Measurements from ENCODE around the gene PER2. TPM values are rescaled to one million over a fixed set of nuclear protein-coding genes. Genes with fewer than 3 reads are reported as not detected.

PER2 gene
- polyA plus RNA-seq, 4 donors = 2.2 to 16.5 (median 4.1) TPM

- no peak overlapping the region for H3K27ac ChIP-seq (ENCODE audit: low read depth in 1 of 3, low read length in 2 of 3)
- FAIRE-seq (no peak), DNase-seq (no peak)
- peaks cover 0 to 5% (median 0%) of the 10 kb centered on the region in 3 donors for H3K27me3 ChIP-seq (ENCODE audit: control insufficient read depth in 3 of 3, insufficient read depth in 3 of 3, low read length in 3 of 3)
- H3K4me1 ChIP-seq (ENCODE audit: control insufficient read depth in 3 of 3, insufficient read depth in 2 of 3, low read depth in 1 of 3, low read length in 2 of 3) = peaks cover 0 to 3% (median 0%) of the 10 kb centered on the region in 3 donors
- 84 to 87% (median 85%) methylated on average over 37 to 38 of the region's 38 CpGs for whole genome bisulfite sequencing, 3 donors
- no peak overlapping the region for H3K4me3 ChIP-seq (ENCODE audit: low read depth in 1 of 3, low read length in 3 of 3)
- no peaks in the 10 kb centered on the region for H3K9me3 ChIP-seq (ENCODE audit: control insufficient read depth in 2 of 2, insufficient read depth in 1 of 2, low read depth in 1 of 2, low read length in 1 of 2)
- peaks cover 0 to 9% (median 0%) of the 10 kb centered on the region in 3 donors for H3K36me3 ChIP-seq (ENCODE audit: control insufficient read depth in 3 of 3, insufficient read depth in 2 of 3, low read depth in 1 of 3, low read length in 3 of 3)
Observed at GRCh38 chr2:238225911-238226697, 62.3 kb downstream of the PER2 start.

DNA sequence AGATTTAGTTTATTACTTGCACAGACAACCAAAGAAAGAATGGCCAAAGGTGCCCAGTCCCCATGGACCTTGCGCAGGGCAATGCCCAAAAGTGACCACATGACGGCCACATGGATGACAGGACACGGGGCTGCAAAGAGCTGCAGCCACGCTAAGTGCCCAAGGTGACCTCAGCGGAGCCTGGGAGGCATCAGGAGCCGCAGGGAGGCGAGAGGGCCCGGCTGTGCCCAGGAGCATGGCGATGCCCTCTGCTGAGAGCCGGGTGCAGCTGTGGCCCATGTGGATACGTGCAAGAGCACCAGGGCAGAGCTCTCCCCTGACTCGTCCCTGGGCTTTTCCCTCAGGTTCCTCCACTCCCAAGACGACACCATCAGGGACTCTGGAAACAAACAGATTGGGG is 63.3 kb downstream of the PER2 start:
- H3K27me3 ChIP-seq (ENCODE audit: control insufficient read depth in 3 of 3, insufficient read depth in 3 of 3, low read length in 3 of 3) = no peaks in the 10 kb centered on the region
- no peak overlapping the region for H3K4me3 ChIP-seq (ENCODE audit: low read depth in 1 of 3, low read length in 3 of 3)
- 88 to 93% (median 90%) methylated on average over 11 to 13 of the region's 13 CpGs for WGBS, 3 donors
- H3K36me3 ChIP-seq (ENCODE audit: control insufficient read depth in 3 of 3, insufficient read depth in 2 of 3, low read depth in 1 of 3, low read length in 3 of 3) = peaks cover 0 to 9% (median 0%) of the 10 kb centered on the region in 3 donors
- no peak for DNase-seq
- no peak overlapping the region for H3K27ac ChIP-seq (ENCODE audit: low read depth in 1 of 3, low read length in 2 of 3)
- H3K4me1 ChIP-seq (ENCODE audit: control insufficient read depth in 3 of 3, insufficient read depth in 2 of 3, low read depth in 1 of 3, low read length in 2 of 3) = no peaks in the 10 kb centered on the region
- FAIRE-seq = no peak
- no peaks in the 10 kb centered on the region for H3K9me3 ChIP-seq (ENCODE audit: control insufficient read depth in 2 of 2, insufficient read depth in 1 of 2, low read depth in 1 of 2, low read length in 1 of 2)

DNA sequence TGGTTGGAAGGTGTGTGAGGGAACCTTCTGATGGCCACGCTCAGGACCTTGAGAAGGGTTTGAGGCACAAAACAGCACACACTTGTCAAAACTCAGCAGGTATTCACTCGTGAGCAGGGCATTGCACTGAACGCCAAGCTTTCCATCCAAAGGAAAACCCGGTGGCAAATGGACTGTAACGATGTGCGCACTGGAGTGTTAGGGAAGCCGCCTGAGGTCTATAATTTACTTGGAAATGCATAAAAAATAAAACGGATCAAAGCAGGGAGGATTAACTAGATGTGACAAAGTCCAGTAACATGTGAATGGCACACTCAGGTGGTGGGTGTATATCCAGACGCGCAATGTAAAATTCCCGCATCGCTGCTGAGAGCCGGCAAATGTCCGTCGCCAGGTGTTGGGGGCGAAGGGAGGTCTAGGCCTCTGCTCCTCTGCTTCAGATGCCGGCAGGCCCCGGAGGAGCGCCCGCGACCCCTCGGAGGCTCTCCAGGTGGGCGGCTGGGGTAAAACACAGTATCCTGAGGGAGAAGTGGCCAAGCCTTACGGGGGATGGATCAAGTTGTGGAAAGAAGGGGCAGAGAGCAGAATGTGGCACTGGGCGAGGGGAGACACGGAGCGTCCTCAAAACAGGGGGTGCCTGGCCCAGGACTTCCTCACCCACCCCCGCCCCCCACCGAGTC is 63.9 kb downstream of the PER2 start:
- Histone ChIP-seq H3K4me3 (ENCODE audit: low read depth in 1 of 3, low read length in 3 of 3) (no peak overlapping the region), H3K4me1 (ENCODE audit: control insufficient read depth in 3 of 3, insufficient read depth in 2 of 3, low read depth in 1 of 3, low read length in 2 of 3) (no peaks in the 10 kb centered on the region), H3K27me3 (ENCODE audit: control insufficient read depth in 3 of 3, insufficient read depth in 3 of 3, low read length in 3 of 3) (no peaks in the 10 kb centered on the region), H3K9me3 (ENCODE audit: control insufficient read depth in 2 of 2, insufficient read depth in 1 of 2, low read depth in 1 of 2, low read length in 1 of 2) (no peaks in the 10 kb centered on the region), H3K27ac (ENCODE audit: low read depth in 1 of 3, low read length in 2 of 3) (no peak overlapping the region), H3K36me3 (ENCODE audit: control insufficient read depth in 3 of 3, insufficient read depth in 2 of 3, low read depth in 1 of 3, low read length in 3 of 3) (peaks cover 0 to 9% (median 0%) of the 10 kb centered on the region in 3 donors)
- FAIRE-seq (no peak), DNase-seq (no peak)
- WGBS, 3 donors = 91 to 95% (median 95%) methylated on average over 29 of the region's 29 CpGs

- FAIRE-seq (no peak), DNase-seq (no peak)
- no peaks in the 10 kb centered on the region for H3K4me1 ChIP-seq (ENCODE audit: control insufficient read depth in 3 of 3, insufficient read depth in 2 of 3, low read depth in 1 of 3, low read length in 2 of 3)
- peaks cover 0 to 4% (median 0%) of the 10 kb centered on the region in 3 donors for H3K36me3 ChIP-seq (ENCODE audit: control insufficient read depth in 3 of 3, insufficient read depth in 2 of 3, low read depth in 1 of 3, low read length in 3 of 3)
- no peaks in the 10 kb centered on the region for H3K9me3 ChIP-seq (ENCODE audit: control insufficient read depth in 2 of 2, insufficient read depth in 1 of 2, low read depth in 1 of 2, low read length in 1 of 2)
- H3K27ac ChIP-seq (ENCODE audit: low read depth in 1 of 3, low read length in 2 of 3) = no peak overlapping the region
- no peak overlapping the region for H3K4me3 ChIP-seq (ENCODE audit: low read depth in 1 of 3, low read length in 3 of 3)
- 79 to 87% (median 81%) methylated on average over 21 to 23 of the region's 23 CpGs for WGBS, 3 donors
- H3K27me3 ChIP-seq (ENCODE audit: control insufficient read depth in 3 of 3, insufficient read depth in 3 of 3, low read length in 3 of 3) = no peaks in the 10 kb centered on the region
Observed at GRCh38 chr2:238220892-238221521, 67.4 kb downstream of the PER2 start.

DNA sequence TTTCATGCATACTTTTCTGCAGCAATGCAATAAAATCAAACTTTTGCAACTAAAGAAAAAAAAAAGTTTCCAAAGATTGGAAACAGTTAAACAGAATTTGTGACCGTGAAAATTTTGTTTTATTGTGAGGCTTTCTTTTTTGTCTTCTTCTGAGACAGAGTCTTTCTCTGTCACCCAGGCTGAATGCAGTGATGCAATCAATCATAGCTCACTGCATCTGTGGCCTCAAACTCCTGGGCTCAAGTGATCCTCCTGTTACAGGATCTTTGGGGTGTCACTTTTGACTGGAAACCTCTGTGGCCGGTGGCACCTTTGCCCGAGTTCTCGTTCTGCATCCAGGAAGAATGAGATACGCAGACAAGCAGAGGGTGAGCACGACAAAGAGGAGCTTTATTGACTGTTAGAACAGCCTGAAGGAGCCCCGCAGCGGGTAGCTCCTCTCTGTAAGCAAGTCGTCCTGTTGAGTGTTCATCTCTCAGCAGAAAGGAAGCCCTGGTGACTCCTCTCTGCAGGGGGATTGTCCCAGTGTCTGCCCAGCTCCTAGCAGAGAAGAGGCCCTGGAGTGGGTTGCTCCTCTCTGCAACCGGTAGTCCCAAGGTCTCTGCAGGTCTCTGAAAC is 68.0 kb downstream of the PER2 start:
- FAIRE-seq = no peak
- 76 to 80% (median 77%) methylated on average over 10 of the region's 10 CpGs for WGBS, 3 donors

DNA sequence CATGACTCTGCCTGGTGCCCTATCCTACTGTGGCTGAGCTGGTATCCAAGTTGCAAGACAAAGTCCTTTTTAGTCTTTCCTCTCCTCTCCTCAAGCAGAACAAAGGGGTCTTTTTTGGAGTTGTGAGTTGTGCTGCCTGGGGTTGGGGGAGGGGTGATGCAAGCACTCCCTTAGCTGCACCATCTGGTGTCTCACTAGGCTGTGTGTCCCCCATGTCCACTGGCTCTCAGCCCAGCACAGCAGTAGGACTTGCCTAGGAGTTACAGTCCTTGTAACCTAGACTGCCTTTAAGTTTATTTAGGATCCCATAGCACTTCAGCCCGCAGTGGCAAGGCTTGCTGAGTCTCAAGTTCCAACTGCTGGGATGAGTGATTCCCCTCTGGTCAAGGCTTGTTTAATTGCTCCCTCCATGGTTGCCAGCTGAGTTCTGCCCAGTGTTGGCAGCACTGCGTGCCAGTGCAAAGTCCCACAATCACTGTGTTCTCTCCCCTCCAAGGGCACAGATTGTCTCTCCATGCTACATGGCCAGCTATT is 71.7 kb downstream of the PER2 start:
- no peaks in the 10 kb centered on the region for H3K36me3 ChIP-seq (ENCODE audit: control insufficient read depth in 3 of 3, insufficient read depth in 2 of 3, low read depth in 1 of 3, low read length in 3 of 3)
- H3K27ac ChIP-seq (ENCODE audit: low read depth in 1 of 3, low read length in 2 of 3) = peak overlapping the region in 1 of 3 donors; percentile 8
- DNase-seq = peak in 1 of 2 donors; percentile 29
- no peak for FAIRE-seq
- no peaks in the 10 kb centered on the region for H3K27me3 ChIP-seq (ENCODE audit: control insufficient read depth in 3 of 3, insufficient read depth in 3 of 3, low read length in 3 of 3)
- 46 to 80% (median 46%) methylated on average over 2 of the region's 2 CpGs for WGBS, 3 donors
- no peaks in the 10 kb centered on the region for H3K4me1 ChIP-seq (ENCODE audit: control insufficient read depth in 3 of 3, insufficient read depth in 2 of 3, low read depth in 1 of 3, low read length in 2 of 3)
- no peaks in the 10 kb centered on the region for H3K9me3 ChIP-seq (ENCODE audit: control insufficient read depth in 2 of 2, insufficient read depth in 1 of 2, low read depth in 1 of 2, low read length in 1 of 2)
- no peak overlapping the region for H3K4me3 ChIP-seq (ENCODE audit: low read depth in 1 of 3, low read length in 3 of 3)

More for the DNA sequence above, 68.0 kb downstream of the PER2 start:
- no peak for DNase-seq
- H3K4me1 ChIP-seq (ENCODE audit: control insufficient read depth in 3 of 3, insufficient read depth in 2 of 3, low read depth in 1 of 3, low read length in 2 of 3) = no peaks in the 10 kb centered on the region
- peaks cover 0 to 4% (median 0%) of the 10 kb centered on the region in 3 donors for H3K36me3 ChIP-seq (ENCODE audit: control insufficient read depth in 3 of 3, insufficient read depth in 2 of 3, low read depth in 1 of 3, low read length in 3 of 3)
- no peaks in the 10 kb centered on the region for H3K9me3 ChIP-seq (ENCODE audit: control insufficient read depth in 2 of 2, insufficient read depth in 1 of 2, low read depth in 1 of 2, low read length in 1 of 2)
- H3K4me3 ChIP-seq (ENCODE audit: low read depth in 1 of 3, low read length in 3 of 3) = no peak overlapping the region
- H3K27me3 ChIP-seq (ENCODE audit: control insufficient read depth in 3 of 3, insufficient read depth in 3 of 3, low read length in 3 of 3) = no peaks in the 10 kb centered on the region
- no peak overlapping the region for H3K27ac ChIP-seq (ENCODE audit: low read depth in 1 of 3, low read length in 2 of 3)

GRCh38 chr2:238207006-238207405 is 81.4 kb downstream of the PER2 start:
- 78 to 88% (median 84%) methylated on average over 7 of the region's 7 CpGs for WGBS, 3 donors
- Histone ChIP-seq H3K27me3 (ENCODE audit: control insufficient read depth in 3 of 3, insufficient read depth in 3 of 3, low read length in 3 of 3) (peaks cover 0 to 7% (median 0%) of the 10 kb centered on the region in 3 donors), H3K4me1 (ENCODE audit: control insufficient read depth in 3 of 3, insufficient read depth in 2 of 3, low read depth in 1 of 3, low read length in 2 of 3) (peaks cover 3 to 7% (median 3%) of the 10 kb centered on the region in 3 donors), H3K9me3 (ENCODE audit: control insufficient read depth in 2 of 2, insufficient read depth in 1 of 2, low read depth in 1 of 2, low read length in 1 of 2) (no peaks in the 10 kb centered on the region), H3K4me3 (ENCODE audit: low read depth in 1 of 3, low read length in 3 of 3) (no peak overlapping the region), H3K36me3 (ENCODE audit: control insufficient read depth in 3 of 3, insufficient read depth in 2 of 3, low read depth in 1 of 3, low read length in 3 of 3) (no peaks in the 10 kb centered on the region), H3K27ac (ENCODE audit: low read depth in 1 of 3, low read length in 2 of 3) (no peak overlapping the region)
- FAIRE-seq = no peak
- no peak for DNase-seq

All from small intestine (tissue), 7 donors.